SIG-M5 treated with dmso at 0.1 percent for 504 hours (cell line): ENCODE data around the gene OSBPL8.
"Not testable (repeated sequence)": the region's sequence is repeated elsewhere in the genome, so short reads cannot be mapped to it uniquely, and the experiment has no call there.

Experiments
- DNase-seq: peaks from one replicate; lab custom pipeline; 2025; ENCODE audit not compliant: unreplicated experiment; lab: John Stamatoyannopoulos, UW

OSBPL8 gene

GRCh38 chr12:76478045-76478444, 81.5 kb downstream of the OSBPL8 start:
- DNase-seq: no peak

- DNase-seq: not testable (repeated sequence)
Measured at GRCh38 chr12:76472862-76473261, 86.7 kb downstream of the OSBPL8 start.

GRCh38 chr12:76471579-76471978, 88.0 kb downstream of the OSBPL8 start:
- no peak for DNase-seq

GRCh38 chr12:76470028-76470939, 89.3 kb downstream of the OSBPL8 start:
- peak; percentile 62 for DNase-seq

DNA sequence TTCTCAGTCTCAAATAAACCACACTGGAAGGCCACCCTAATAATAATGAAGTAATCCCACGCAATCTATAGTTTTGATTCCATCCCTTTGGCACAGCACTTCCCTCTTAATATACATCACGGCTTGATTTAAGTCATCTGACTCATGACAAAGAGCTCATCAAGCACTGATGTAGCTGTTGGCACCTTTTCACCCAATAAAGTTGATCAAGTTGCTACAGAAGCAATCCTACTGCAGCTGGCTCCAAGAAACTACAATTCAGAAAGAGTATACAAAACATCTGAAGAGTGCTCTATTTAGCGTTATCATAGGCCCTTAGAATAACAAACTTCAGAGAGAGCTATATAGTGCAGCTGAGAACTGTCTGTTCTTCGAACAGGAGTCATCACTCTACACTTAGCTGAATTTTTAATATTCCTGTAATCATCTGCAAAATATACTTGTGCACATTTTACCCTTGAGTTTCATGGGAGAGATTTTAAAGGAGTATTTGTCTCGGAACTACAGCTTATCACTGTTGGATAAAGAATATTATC, 94.9 kb downstream of the OSBPL8 start:
- no peak for DNase-seq

DNA sequence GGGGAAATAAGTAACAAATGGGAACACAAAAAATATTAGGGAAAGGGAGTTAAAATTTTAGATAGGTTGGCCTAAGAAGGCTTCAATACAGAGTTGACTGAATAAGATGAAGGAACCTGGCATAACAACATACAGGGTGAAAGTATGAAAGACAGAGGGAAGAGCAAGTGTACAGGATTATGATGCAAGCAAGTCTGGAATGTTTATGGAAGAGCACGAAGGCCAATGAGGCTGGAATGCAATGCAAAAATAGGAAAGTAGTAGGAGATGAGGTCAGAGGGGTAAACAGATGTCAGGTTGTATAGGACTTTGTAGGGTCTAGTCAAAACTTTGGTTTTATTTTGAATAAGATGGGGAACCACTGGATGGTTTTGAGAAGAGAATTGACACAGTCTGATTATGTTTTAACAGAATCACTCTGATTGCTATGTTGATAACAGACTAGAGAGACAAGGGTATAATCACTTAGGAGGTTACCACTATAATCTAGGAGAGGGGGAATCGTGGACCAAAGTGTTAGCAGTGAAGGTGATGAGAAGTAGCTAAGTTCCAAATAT, 96.8 kb downstream of the OSBPL8 start:
- DNase-seq: no peak

- DNase-seq: no peak
Measured at GRCh38 chr12:76460807-76461206, 98.8 kb downstream of the OSBPL8 start.

DNA sequence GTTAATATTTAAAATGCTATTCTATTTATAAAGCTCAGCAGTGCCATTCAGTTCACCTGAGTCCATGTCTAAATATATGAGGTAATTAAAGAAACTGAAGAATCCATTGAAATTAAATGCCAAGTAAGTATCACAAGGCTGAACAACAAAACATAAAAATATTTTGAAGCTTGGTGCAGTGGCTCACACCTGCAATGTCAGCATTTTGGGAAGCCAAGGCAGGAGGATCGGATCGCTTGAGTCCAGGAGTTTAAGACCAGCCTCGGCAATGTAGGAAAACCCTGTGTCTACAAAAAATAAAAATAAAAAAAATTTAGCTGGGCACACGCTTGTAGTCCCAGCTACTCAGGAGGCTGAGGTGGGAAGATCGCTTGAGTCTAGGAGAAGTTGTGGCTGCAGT, 101.8 kb downstream of the OSBPL8 start:
- DNase-seq: no peak

GRCh38 chr12:76457010-76457409, 102.6 kb downstream of the OSBPL8 start:
- no peak for DNase-seq

- peak; percentile 64 for DNase-seq
Measured at GRCh38 chr12:76455582-76456345, 103.8 kb downstream of the OSBPL8 start.

DNA sequence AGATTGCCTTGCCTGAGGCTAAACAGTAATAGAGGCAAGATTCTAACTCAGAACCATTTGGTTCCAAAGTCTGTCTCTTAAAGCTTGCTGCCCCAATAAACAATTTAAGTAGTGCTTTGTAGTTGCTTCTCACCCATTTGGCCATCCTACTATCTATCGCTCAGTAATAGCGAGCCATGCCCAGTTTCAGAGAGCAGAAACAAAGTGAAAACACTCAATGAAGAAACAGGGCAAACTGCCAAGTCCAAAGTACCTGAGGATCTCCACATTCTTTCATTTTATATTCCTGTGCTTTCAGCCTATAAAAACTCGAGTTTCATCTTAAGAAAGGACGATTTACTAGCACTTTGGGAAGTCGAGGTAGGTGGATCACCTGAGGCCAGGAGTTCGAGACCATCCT, 108.0 kb downstream of the OSBPL8 start:
- DNase-seq: no peak

- DNase-seq: no peak
Measured at GRCh38 chr12:76450690-76451089, 108.9 kb downstream of the OSBPL8 start.

DNA sequence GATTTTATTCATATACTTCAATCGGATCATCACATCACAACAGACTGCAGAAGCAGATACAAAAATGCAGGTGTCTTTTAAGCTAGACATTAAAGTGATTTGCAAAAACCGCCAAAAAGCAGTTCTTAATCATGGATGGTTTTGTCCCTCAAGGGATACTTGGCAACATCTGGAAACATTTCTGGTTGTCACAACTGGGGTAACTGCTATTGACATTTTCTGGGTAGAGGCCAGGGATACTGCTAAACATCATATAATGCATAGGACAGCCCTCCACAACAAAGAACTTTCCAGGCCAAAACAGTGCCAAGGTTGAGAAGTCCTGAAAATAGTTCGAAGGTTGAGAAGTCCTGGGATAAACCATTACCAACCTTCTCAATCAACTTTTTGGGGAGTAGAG, 109.6 kb downstream of the OSBPL8 start:
- DNase-seq: no peak

GRCh38 chr12:76449583-76449982, 110.0 kb downstream of the OSBPL8 start:
- no peak for DNase-seq

DNA sequence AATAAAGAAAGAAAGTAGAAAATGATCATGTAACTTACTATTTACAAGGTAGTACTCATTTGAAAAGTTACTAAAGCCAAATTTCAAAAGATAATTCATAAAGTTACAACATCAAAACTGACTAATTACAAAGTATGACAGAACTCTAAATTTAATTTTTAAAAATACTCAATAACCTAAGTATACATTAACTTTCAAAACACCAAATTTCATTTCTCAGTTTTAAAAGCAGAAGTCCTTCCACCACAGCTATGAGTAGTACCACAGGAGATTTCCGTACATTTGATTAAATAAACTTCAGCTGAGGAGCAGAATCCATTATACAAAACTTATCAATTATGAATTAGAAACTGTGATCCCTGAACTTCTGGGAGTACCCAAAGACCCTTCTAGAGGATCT, 110.6 kb downstream of the OSBPL8 start:
- no peak for DNase-seq

DNA sequence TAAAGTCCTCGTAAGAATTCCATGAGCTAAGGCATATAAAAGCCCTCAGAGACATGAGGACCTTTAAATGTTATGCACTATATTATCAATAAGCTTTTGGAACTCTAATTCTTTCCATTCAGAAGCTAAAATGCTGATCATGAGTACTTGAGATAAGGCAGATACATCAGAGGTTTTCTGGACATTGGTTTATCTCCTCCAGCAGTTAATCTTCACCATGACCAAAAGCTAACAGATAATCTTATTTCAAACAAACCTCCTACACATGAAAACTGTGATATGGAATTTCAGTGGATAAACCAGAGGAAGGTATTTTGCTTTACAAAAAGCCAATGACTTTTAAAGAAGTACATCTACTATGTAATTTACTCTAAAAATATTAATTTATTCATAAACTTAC, 113.5 kb downstream of the OSBPL8 start:
- DNase-seq: no peak

GRCh38 chr12:76445462-76445861, 114.1 kb downstream of the OSBPL8 start:
- DNase-seq: no peak

- DNase-seq: no peak
Measured at GRCh38 chr12:76444408-76444984, 115.1 kb downstream of the OSBPL8 start.

- no peak for DNase-seq
Measured at GRCh38 chr12:76441016-76441415, 118.6 kb downstream of the OSBPL8 start.

- no peak for DNase-seq
Measured at GRCh38 chr12:76432733-76433132, 126.8 kb downstream of the OSBPL8 start.

- DNase-seq: no peak
Measured at GRCh38 chr12:76428117-76428516, 131.5 kb downstream of the OSBPL8 start.
